Mononuclear cell (primary cell): ENCODE measurements around the gene FAM53B. TPM values are rescaled to one million over a fixed set of nuclear protein-coding genes. Genes with fewer than 3 reads are reported as not detected.

ENCODE experiments used
- H3K27me3 ChIP-seq: 2 replicates; pipeline ENCODE4 v1.6.0; 2011; ENCODE audit warnings: low read length, control low read depth; ENCODE audit not compliant: insufficient read depth
- H3K4me1 ChIP-seq: 2 replicates; pipeline ENCODE4 v1.5.1; 2011; ENCODE audit warnings: mild to moderate bottlenecking, low read length, control low read depth; ENCODE audit not compliant: insufficient read depth
- H3K4me3 ChIP-seq: 2 replicates; pipeline ENCODE4 v1.5.1; 2011; ENCODE audit warnings: mild to moderate bottlenecking, low read length, moderate library complexity
- H3K9me3 ChIP-seq: 2 replicates; pipeline ENCODE4 v1.5.1; 2011; ENCODE audit warnings: low read depth, mild to moderate bottlenecking, control low read depth, low read length
- total RNA-seq: library from RNA; depleted of rRNA; stranded (reverse); fragments of >200 nt; gene quantifications from one replicate; pipeline ENCODE4 v1.2.3, GENCODE V29; 2012

The FAM53B gene
- total RNA-seq, 1 donor, result 88.5 TPM

DNA sequence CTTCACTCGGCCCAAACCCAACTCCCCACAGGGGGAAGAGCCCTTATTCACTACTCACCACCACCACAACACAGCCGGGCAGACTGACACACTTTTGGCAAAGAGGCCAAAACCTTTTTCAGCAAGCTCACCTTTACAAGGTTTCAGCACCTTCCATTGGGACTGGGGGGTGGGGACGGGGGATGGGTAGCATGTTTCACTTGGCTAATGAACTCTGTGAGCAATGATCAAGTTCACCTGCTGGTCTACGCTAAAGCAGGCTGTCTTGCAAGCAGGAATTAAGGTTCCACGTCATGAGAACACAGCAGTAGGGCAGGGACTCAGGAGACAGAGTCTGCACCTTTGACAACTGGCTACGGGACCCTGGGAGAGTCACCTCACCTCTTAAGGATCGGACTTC is 7.0 kb downstream of the FAM53B start:
- Histone ChIP-seq H3K4me1 (peaks cover 99% of the 10 kb centered on the region), H3K9me3 (no peaks in the 10 kb centered on the region), H3K27me3 (no peaks in the 10 kb centered on the region), H3K4me3 (no peak overlapping the region)

DNA sequence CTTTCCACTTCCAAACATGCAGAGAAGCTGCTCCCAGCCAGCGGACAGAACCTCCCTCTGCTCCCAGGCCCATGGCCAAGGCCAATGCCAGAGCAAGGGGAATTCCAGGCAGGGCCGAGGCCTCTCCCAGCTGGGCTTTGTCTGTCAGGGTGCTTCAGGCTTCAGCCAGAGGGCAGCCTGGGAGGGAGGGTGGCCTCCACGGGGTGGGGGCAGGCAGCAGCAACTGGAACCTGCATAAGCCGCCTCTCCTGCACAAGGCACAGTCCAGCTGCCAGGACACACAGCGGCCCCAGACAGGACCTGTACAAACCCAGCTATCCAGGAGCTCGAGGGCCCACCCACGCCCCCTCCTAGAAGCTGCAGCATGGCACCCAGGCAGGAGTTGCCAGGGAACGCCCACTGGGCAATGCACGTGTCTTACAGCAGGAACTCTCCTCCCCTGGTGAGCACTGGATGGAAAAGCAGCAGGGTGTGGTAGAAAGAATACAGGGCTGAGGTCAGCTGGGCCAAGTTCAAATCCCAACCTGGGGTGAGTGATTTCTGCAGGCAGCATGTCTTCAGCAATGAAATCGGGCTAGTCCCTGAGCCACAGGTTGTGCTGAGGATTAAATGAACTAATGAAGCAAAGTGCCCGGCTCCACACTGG is 7.6 kb downstream of the FAM53B start:
- H3K4me3 ChIP-seq, result no peak overlapping the region
- peaks cover 99% of the 10 kb centered on the region for H3K4me1 ChIP-seq
- H3K9me3 ChIP-seq, result no peaks in the 10 kb centered on the region
- H3K27me3 ChIP-seq, result no peaks in the 10 kb centered on the region

DNA sequence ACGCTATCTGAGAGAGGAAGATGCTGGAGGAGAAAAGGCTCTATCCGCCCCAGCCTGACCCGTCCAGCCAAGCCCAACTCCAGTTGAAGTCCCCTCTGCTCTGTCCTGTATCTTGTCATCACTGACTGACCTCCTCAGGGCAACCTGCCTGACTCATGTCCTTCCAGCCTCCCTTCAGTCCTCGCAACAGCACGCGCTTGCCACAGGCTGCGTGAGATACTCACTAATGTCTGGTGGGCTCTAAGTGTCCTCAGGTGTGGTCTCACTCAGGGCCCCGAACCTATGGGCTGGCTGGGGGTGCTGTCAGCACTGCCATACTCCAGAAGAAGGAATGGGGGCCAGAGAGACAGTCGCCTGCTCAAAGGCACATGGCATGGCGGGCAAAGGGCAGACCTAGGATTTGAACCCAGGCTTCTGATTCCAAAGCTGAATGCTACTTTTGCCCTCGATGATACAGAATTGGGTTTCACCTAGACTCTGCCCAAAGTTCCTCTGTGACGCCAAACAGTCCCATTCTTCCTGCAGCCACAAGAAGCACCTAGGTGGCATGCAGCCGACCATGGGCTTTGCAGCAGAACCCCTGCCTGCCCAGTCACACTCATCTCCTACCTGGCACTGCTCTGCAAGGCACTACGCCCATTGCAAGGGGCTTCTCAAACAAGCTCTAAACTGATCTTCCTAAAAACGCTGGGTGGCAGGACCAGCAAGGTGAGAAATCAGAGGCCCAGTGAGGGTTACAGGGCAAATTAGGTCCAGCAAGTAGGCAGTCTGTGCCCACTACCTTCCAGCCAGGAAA is 8.5 kb downstream of the FAM53B start:
- Histone ChIP-seq H3K27me3 (no peaks in the 10 kb centered on the region), H3K4me3 (no peak overlapping the region), H3K9me3 (no peaks in the 10 kb centered on the region), H3K4me1 (peaks cover 99% of the 10 kb centered on the region)

DNA sequence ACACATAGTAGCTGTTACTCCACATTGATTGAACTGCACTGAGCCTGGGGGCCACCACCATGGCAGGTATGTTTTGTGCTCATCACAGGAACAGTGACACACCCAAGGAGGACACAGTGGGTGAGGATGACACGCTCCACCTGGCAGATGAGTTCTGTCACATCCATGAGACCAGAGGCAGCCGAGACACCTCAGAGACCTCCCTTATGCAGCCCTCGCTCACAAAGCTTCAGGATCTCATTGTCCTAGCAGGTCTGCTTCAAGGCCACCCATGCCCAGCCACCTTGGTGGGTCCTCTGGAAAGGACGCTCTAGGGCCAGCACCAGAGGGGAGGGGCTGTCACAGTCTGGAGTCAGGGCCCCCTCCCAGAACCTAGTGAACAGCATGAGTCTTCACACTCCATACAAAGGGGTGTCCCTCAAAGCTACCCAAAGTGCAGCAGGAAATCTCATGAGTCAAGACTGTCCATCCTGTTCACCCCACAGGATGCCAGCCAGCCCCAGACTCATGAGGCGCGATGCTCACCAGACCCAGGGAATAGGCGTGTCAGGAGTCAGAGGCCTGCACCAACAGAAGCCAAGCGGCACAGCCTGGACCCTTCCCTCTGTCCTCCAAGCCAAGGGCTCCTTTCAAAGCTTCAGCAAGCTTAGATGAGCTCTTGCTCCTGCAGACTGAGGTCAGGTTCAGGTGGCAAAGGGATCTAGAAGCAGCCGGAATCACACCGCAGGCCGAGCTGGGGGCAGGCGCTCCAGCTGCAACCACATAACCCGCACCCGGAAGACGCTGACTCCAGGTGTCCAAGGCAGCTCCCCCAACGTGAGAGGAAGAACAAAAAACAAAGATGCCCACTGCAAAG is 9.6 kb downstream of the FAM53B start:
- H3K4me3 ChIP-seq, result no peak overlapping the region

DNA sequence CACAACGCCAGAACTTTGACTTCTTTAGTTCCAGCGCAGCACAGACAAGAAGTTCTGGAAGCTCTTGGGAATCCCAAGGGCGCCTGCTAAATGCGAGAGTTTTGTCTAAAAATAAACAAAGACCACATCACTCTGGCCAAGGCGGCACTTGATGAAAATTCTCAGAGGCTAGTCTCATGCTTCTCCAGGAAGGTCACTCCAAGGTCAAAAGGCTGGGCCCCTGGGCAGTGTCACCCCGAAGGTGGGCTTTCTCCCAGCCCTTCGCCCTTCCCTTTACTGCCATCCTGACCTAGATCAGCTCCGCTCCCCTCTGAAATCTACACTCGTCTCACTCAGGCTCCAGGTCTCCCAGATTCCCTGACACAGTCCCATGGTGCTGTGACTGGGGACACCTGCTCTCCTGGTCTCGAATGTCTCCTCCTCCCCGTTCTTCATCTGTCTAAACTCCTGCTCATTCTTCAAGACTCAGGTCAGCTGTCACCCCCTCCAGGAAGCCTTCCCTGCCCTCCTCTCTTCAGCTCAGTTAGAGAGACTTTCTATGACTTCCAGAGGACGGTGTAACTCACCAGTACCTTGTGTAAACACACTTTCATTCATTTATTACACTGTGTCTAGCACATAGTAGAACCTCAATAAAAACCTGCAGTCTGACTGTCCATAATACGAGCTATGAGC is 10.5 kb downstream of the FAM53B start:
- Histone ChIP-seq H3K4me1 (peaks cover 99% of the 10 kb centered on the region), H3K9me3 (no peaks in the 10 kb centered on the region), H3K4me3 (no peak overlapping the region), H3K27me3 (no peaks in the 10 kb centered on the region)

More for the DNA sequence above, 9.6 kb downstream of the FAM53B start:
- Histone ChIP-seq H3K4me1 (peaks cover 99% of the 10 kb centered on the region), H3K9me3 (no peaks in the 10 kb centered on the region), H3K27me3 (no peaks in the 10 kb centered on the region)

DNA sequence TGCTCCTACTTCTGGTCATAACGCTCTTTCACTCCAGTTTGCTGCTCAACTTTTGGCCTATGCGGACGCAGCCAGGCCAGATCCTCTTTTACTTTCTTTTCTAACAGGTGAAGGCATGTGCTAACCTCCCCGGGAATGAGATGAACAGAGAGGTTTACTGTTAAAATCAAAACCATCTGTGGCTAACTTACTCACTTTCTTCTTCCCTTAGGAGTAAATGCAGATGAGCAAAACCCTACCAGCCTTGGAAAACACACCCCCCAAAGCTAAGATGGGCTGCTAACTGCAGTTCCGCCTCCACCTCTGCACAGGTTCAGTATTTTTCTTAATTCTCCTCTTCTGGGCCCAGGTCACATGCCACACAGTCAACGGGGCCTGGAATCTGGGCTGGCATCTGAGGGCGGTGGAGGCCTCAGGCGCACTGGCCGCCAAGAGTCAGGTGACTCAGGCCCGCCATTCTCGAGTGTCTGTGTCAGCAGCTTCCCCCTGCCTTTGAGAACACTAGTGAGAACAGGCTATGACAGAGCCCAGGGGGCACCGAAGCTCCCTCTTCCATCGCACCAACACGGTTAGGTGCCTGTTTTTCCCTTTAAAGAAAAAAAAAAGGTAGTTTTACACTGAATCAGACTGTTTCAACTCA is 11.1 kb downstream of the FAM53B start:
- Histone ChIP-seq H3K4me1 (peaks cover 99% of the 10 kb centered on the region), H3K9me3 (no peaks in the 10 kb centered on the region), H3K27me3 (no peaks in the 10 kb centered on the region), H3K4me3 (no peak overlapping the region)

DNA sequence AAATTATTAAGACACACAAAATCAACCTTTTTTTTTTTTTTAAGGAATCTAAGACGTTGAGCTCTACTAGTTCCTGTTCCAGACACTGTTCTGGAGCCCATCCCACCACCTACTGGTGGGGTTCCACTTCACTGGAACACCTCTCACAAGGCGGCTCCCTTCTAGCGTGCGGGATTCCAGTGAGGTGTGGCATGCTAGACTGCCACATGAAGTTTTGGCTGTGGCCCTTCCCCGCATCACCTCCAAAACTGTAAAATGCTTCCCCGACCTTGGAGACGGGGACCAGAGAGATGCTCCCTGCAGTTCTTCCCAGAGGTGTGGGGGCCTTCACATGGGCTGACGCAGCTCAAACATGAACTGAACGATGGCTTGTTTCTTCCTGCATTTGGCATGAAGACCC is 12.6 kb downstream of the FAM53B start:
- H3K9me3 ChIP-seq, result no peaks in the 10 kb centered on the region
- peaks cover 97% of the 10 kb centered on the region for H3K4me1 ChIP-seq
- no peaks in the 10 kb centered on the region for H3K27me3 ChIP-seq
- H3K4me3 ChIP-seq, result no peak overlapping the region

DNA sequence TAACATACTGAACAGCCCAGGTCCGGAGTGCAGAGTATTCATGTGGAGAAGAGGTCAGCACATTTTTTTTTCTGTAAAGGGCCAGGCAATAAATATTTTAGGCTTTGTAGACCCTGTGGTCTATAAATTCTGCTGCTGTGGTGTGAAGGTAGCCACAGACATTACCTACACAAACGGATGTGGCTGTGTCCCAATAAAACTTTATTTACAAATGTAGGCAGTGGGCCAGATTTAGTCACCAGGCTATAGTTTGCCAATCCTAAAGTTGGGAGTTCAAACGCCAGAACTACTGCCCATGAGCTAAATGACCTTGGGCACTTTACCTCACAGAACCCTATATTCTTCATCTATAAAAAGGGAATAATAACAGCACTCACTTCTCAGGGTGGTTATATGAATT is 13.4 kb downstream of the FAM53B start:
- peaks cover 97% of the 10 kb centered on the region for H3K4me1 ChIP-seq
- H3K9me3 ChIP-seq, result no peaks in the 10 kb centered on the region
- no peaks in the 10 kb centered on the region for H3K27me3 ChIP-seq
- H3K4me3 ChIP-seq, result no peak overlapping the region

DNA sequence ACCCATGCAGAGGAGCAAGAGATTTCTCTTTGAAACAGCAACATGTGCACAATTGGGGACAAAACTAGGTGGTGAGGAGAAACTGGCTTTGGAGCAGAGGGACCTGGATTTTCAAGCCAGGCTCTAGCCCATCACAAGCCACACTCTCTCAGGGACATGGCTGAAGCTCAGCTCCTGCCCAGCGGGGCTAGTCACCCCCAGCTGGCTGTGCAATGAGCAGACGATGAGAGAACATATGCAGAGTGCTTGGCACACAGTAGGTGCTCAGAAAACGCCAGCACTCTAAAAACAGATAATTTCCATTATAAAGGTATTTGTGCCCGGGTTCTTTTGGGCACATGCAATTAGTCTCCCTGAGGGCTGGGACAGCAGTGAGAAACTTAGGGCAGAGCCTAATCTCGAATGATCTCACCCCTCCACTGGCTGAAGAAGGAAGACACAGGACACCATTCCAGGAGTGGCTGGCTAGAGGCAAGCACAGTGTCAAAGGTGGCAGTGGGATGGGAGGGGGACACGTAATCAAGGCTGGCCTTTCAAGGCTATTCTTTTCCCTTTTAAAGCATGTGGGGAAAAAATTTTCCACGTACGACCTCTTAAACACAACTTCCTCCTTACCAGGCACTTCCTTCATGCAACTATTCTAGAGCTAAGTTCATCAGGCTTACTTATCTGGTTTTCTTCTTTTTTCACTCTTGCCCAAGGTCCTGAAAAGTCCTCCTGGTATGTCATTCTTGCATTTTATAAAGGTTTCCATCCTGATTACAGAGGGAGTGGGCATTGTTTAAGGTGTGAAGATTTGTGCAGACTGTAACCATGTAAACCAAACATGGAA is 15.1 kb downstream of the FAM53B start:
- Histone ChIP-seq H3K27me3 (no peaks in the 10 kb centered on the region), H3K4me3 (no peak overlapping the region), H3K9me3 (no peaks in the 10 kb centered on the region), H3K4me1 (peaks cover 96% of the 10 kb centered on the region)

DNA sequence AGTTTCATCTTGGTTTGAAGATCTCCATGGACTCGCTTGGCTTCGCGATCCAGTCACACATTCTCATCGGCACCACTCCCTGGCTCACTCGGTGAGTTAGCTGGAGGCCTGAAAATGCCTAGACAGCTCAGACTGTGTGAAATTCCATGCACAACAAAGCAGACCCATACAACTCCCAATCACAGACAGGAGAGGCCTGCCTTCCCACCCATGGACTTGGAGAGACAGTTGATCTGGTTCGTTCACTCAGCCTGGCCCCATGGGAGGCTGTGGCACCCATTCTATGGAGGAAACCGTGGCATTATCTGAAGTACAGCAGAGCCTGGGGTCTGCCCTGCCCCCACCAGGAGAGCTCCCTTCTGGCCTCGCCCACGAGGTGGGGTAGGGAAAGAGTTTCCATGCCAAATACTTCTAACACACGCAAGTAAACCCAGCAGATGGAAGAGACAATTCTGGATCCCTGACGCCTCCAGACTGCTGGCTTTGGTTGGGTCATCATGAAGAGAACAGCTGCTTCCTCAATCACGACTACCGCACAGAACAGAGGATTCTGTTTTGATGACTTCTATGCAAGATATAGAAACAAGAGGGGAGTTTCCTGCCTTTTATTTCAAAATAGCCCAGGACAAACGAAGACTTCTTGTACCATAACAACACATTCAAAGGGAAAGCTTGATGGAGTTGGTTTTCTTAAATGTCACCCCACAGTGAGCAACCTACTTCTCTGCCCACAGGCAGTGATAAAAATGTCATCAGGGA is 15.9 kb downstream of the FAM53B start:
- Histone ChIP-seq H3K4me1 (peaks cover 96% of the 10 kb centered on the region), H3K27me3 (no peaks in the 10 kb centered on the region), H3K9me3 (no peaks in the 10 kb centered on the region), H3K4me3 (no peak overlapping the region)

DNA sequence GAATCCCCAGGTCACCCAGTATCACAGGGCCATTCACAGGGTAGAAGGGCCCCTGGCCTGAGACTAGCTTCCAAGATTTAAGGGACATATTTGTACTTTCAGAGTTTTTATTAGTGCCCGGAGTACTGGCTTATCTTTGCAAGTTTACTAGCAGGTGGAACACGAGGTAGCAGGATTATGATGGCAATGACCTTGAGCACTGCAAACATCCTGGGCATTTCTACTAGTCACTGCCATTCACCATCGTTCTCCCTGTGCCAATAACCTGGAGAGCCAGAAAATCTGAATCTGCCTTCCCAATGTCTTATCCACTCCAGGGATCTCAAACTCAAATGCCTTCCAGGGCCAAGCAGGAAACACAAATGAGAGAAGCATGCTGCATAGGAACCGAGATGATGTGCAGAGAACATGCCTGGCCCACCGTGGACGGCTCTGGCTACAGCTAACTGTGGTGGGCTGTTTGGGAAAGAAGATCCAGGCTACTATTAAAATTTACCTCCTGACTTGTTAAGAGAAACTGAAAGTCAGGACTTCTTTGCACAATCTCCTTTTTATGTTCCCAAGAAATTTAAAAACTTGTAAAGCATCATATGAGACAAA is 16.7 kb downstream of the FAM53B start:
- Histone ChIP-seq H3K4me3 (no peak overlapping the region), H3K9me3 (no peaks in the 10 kb centered on the region)

DNA sequence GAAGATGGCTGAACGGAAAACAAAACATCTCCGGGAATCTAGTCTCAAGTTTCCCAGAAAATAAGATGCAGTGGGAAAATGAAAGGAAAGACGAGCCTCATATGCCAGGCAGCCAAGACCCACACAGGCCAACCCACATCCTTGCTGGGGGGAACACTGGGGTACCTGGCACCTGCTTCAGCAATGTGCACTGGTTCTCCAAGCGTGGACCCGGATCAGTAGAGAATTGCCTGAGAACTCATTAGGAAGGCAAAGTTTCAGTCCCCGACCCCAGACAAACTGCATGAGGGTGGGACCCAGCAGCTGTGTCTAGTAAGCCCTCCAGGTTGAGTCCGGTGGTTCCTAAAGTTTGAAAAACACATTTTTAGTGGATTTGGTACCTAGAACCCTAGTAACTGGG is 18.4 kb downstream of the FAM53B start:
- Histone ChIP-seq H3K4me1 (peaks cover 96% of the 10 kb centered on the region), H3K9me3 (no peaks in the 10 kb centered on the region), H3K27me3 (no peaks in the 10 kb centered on the region), H3K4me3 (no peak overlapping the region)

More for the DNA sequence above, 16.7 kb downstream of the FAM53B start:
- Histone ChIP-seq H3K27me3 (no peaks in the 10 kb centered on the region), H3K4me1 (peaks cover 96% of the 10 kb centered on the region)

DNA sequence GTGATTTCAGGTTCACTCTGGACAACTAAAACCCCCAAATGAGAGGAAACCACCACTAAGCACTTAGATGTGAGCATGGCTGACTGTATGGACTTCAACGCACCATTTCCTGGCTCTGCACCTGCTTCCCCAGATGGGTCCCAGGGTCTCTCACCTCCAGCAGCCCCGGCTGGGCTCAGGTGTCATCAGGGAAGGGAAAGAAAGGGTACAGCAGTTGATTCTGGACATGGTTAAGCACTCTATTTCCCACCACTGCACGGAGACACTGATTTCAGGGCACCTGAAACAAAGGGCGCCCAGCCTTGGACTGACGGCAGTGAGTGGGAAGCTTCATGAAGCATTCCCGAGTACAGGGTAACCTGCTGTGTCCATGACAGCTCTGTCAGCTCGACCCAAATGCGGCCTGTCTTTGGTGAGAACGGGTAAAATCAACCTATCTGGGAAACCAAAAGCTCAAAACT is 19.0 kb downstream of the FAM53B start:
- no peak overlapping the region for H3K4me3 ChIP-seq
- no peaks in the 10 kb centered on the region for H3K27me3 ChIP-seq
- H3K4me1 ChIP-seq, result peaks cover 96% of the 10 kb centered on the region
- no peaks in the 10 kb centered on the region for H3K9me3 ChIP-seq
